Brain microvascular endothelial cell (primary cell): ENCODE results near the gene SASH1.

ENCODE experiments used
- DNase-seq: peaks from one replicate; pipeline ENCODE4 v3.0.0-alpha.2; 2020
- H3K27ac ChIP-seq: fragments of 250-450 bp; sonication (Bioruptor Pico); 2 replicates; pipeline ENCODE4 v1.5.1; 2020; ENCODE audit warnings: mild to moderate bottlenecking, moderate library complexity
- H3K27me3 ChIP-seq: fragments of 250-450 bp; sonication (Bioruptor Pico); replicated peaks from 2 replicates; pipeline ENCODE4 v1.5.1; 2020; ENCODE audit warnings: mild to moderate bottlenecking
- H3K36me3 ChIP-seq: fragments of 250-450 bp; sonication (Bioruptor Pico); replicated peaks from 2 replicates; pipeline ENCODE4 v1.5.1; 2020; ENCODE audit warnings: mild to moderate bottlenecking
- H3K4me3 ChIP-seq: 2 replicates; pipeline ENCODE4 v1.5.1; 2011; ENCODE audit warnings: low read depth, mild to moderate bottlenecking, control low read depth, low read length, moderate library complexity
- CTCF ChIP-seq: IDR thresholded peaks from 2 replicates; pipeline ENCODE4 v1.5.1; 2011; ENCODE audit warnings: low read depth, mild to moderate bottlenecking, moderate library complexity, low read length, control low read depth, inconsistent platforms; ENCODE audit errors: missing control alignments
- in situ Hi-C: cut with HindIII; loops from 2 replicates; pipeline ENCODE4 v1.10.0; 2017; ENCODE audit warnings: low sequenced_read_pairs, low pct_ligation_motif_present

The SASH1 gene

DNA sequence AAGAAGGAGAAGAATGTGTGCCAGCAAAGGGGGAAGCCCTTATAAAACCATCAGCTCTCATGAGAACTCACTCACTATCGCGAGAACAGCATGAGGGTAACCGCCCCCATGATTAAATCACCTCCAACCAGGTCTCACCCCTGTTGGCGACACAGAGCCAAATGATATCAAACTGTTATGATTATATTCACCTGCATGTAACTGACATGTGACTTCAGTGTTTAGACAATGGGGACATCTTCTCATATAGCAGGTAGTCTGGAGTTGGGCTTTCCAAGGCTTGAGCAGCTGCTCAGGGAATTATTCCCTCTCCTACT is 115.2 kb downstream of the SASH1 start:
- no peak overlapping the region for H3K27ac ChIP-seq
- TF ChIP-seq CTCF = no peak
- in situ Hi-C loops = loop anchor here (25.0 kb wide), 1 partner anchor 270 kb away; no protein-coding TSS in a partner anchor
- no peak for DNase-seq
- no peaks in the 10 kb centered on the region for H3K36me3 ChIP-seq
- no peaks in the 10 kb centered on the region for H3K27me3 ChIP-seq
- H3K4me3 ChIP-seq = no peak overlapping the region

- no peaks in the 10 kb centered on the region for H3K27me3 ChIP-seq
- no peaks in the 10 kb centered on the region for H3K36me3 ChIP-seq
- no peak overlapping the region for H3K27ac ChIP-seq
- in situ Hi-C loops = loop anchor here (25.0 kb wide), 1 partner anchor 272 kb away; no protein-coding TSS in a partner anchor
- H3K4me3 ChIP-seq = no peak overlapping the region
- no peak for DNase-seq
- no peak for TF ChIP-seq CTCF
Measured at GRCh38 chr6:148459238-148459637, 116.6 kb downstream of the SASH1 start.

DNA sequence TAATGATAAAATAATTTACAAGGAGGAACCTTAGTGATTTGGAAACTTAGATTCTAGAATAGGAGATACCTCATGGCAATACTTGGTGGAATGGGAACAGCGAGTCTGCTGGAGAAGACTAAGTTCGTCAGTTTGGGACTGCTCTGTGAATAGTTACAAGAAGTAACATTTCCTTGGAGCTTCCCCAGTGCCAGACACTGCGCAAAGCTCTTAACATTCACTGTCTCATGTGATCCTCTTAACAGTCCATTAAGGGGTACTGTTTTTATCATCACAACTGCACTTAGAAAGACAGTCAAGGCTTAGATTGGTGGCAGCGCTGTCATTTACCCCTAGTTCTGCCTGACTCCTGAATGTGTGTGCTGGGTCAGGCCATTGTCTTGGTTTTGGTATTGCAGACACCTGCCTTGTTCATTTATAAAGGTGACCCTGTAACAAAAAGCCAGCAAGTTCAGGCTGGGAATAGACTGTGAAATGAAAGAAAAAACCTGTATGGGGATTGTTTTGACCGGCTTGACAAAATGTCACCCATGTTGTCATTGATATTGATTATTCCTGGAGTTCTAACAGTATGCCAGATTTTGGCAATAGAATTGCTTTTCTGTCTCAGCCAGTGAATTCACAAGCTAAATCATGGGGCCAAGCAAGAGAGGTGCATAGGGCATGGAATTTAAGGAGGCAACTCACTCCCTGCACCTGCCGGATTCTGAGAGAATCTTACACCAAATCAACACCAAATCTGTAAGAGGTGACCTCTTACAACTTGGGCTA is 118.4 kb downstream of the SASH1 start:
- no peak for TF ChIP-seq CTCF
- Histone ChIP-seq H3K4me3 (no peak overlapping the region), H3K36me3 (no peaks in the 10 kb centered on the region), H3K27ac (no peak overlapping the region), H3K27me3 (no peaks in the 10 kb centered on the region)
- DNase-seq = no peak
- in situ Hi-C loops = loop anchor here (25.0 kb wide), 1 partner anchor 274 kb away; no protein-coding TSS in a partner anchor

- no peaks in the 10 kb centered on the region for H3K36me3 ChIP-seq
- in situ Hi-C loops = loop anchor here (25.0 kb wide), 1 partner anchor 275 kb away; no protein-coding TSS in a partner anchor
- H3K4me3 ChIP-seq = no peak overlapping the region
- no peak for TF ChIP-seq CTCF
- DNase-seq = no peak
- H3K27ac ChIP-seq = no peak overlapping the region
- no peaks in the 10 kb centered on the region for H3K27me3 ChIP-seq
Measured at GRCh38 chr6:148461986-148462577, 119.4 kb downstream of the SASH1 start.

- TF ChIP-seq CTCF = no peak
- no peak for DNase-seq
- Histone ChIP-seq H3K36me3 (no peaks in the 10 kb centered on the region), H3K27ac (no peak overlapping the region), H3K27me3 (no peaks in the 10 kb centered on the region), H3K4me3 (no peak overlapping the region)
- in situ Hi-C loops = loop anchor here (25.0 kb wide), 1 partner anchor 276 kb away; no protein-coding TSS in a partner anchor
Measured at GRCh38 chr6:148463671-148464070, 121.0 kb downstream of the SASH1 start.
